HL-60 (cell line): ENCODE data around the gene TUBA3D.

Experiments used
- CTCF ChIP-seq: IDR thresholded peaks from one replicate; pipeline ENCODE4 v1.5.1; 2011; ENCODE audit warnings: low read length, control low read depth, inconsistent platforms; ENCODE audit not compliant: insufficient read depth
- GABPA ChIP-seq: IDR thresholded peaks from 2 replicates; pipeline ENCODE4 v1.6.1; 2012; ENCODE audit warnings: low read depth
- POLR2AphosphoS5 ChIP-seq: IDR thresholded peaks from 2 replicates; pipeline ENCODE4 v1.6.1; 2012; ENCODE audit warnings: low read depth
- REST ChIP-seq: IDR thresholded peaks from 2 replicates; pipeline ENCODE4 v1.6.1; 2012; ENCODE audit warnings: low read depth; ENCODE audit not compliant: insufficient replicate concordance
- SPI1 ChIP-seq: IDR thresholded peaks from 2 replicates; pipeline ENCODE4 v1.6.1; 2012; ENCODE audit warnings: low read depth, mild to moderate bottlenecking, borderline replicate concordance

- TF ChIP-seq CTCF (no peak), POLR2AphosphoS5 (no peak), SPI1 (no peak), REST (no peak), GABPA (no peak)
These were observed 33.7 kb downstream of the TUBA3D start for GRCh38 chr2:131509615-131510014.
